IMR-90 (cell line): ENCODE data around the gene MYEOV. TPM values are rescaled to one million over a fixed set of nuclear protein-coding genes. Genes with fewer than 3 reads are reported as not detected.

ENCODE experiments used
- ELK1 ChIP-seq: fragments of 150-350 bp; IDR thresholded peaks from 2 replicates; pipeline ENCODE4 v1.6.1; 2016; ENCODE audit warnings: low read depth, mild to moderate bottlenecking, low read length, moderate library complexity, borderline replicate concordance
- RFX5 ChIP-seq: IDR thresholded peaks from 2 replicates; pipeline ENCODE4 v1.8.0; 2012; ENCODE audit warnings: low read depth, mild to moderate bottlenecking, low read length, moderate library complexity
- polyA plus RNA-seq, 3 experiments: library from polyadenylated mRNA; depleted of rRNA; stranded (reverse); fragments of >200 nt; gene quantifications; 2 replicates each; pipeline ENCODE4 v1.2.3, GENCODE V29; 2012; ENCODE audit warnings: low replicate concordance in 1 of 3
- total RNA-seq: library from RNA; depleted of rRNA; stranded (reverse); fragments of >200 nt; gene quantifications from 2 replicates; pipeline ENCODE4 v1.2.3, GENCODE V29; 2012

The MYEOV gene
- total and polyA plus RNA-seq, 2 of the 4 experiments (the other 2 are of a cell fraction), result 5.8 to 6.8 TPM

- TF ChIP-seq ELK1 (no peak), RFX5 (no peak)
Observed at GRCh38 chr11:69342588-69343330, 48.8 kb downstream of the MYEOV start (continued).
